Loucy (cell line): Measurements from ENCODE around the gene PCDHGC5.

ENCODE experiments used
- EZH2phosphoT487 ChIP-seq: fragments of 200-600 bp; IDR thresholded peaks from 2 replicates; pipeline ENCODE4 v1.6.1; 2018; ENCODE audit warnings: antibody characterized with exemption, mild to moderate bottlenecking, moderate library complexity, borderline replicate concordance
- TF ChIP-seq, protein P1 (sequence below): fragments of 200-600 bp; sonication (generic); conservative IDR thresholded peaks from 2 replicates; pipeline ENCODE4 v1.5.1; 2014; ENCODE audit warnings: mild to moderate bottlenecking, antibody characterized with exemption, low read length

DNA sequence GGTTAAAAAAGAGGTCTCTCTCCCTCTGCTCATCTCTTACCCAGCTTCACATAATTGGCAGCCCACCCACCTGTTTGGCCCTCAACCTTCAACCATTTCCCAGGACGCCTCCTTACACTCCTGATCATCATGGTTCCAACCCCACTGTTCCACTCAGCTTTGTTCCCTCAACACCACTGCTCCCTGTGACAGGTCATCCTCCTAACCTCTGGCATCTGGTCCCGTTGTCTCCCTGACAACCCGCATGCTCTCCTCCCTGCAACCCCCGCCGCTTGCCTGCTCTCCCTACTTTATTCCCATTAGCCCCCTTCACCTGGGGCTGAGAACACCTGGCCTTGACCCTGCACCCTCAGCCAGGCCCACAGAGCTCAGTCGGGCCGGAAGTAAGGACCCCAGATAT is 12.9 kb downstream of the PCDHGC5 start:
- TF ChIP-seq, protein P1, sequence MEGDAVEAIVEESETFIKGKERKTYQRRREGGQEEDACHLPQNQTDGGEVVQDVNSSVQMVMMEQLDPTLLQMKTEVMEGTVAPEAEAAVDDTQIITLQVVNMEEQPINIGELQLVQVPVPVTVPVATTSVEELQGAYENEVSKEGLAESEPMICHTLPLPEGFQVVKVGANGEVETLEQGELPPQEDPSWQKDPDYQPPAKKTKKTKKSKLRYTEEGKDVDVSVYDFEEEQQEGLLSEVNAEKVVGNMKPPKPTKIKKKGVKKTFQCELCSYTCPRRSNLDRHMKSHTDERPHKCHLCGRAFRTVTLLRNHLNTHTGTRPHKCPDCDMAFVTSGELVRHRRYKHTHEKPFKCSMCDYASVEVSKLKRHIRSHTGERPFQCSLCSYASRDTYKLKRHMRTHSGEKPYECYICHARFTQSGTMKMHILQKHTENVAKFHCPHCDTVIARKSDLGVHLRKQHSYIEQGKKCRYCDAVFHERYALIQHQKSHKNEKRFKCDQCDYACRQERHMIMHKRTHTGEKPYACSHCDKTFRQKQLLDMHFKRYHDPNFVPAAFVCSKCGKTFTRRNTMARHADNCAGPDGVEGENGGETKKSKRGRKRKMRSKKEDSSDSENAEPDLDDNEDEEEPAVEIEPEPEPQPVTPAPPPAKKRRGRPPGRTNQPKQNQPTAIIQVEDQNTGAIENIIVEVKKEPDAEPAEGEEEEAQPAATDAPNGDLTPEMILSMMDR: no peak
- TF ChIP-seq EZH2phosphoT487: no peak
